Activated CD8-positive, alpha-beta memory T cell treated with anti-CD3 and anti-CD28 coated beads for 24 hours (primary cell): ENCODE data around the gene DISP2.

Experiments
- DNase-seq: peaks from one replicate; pipeline ENCODE4 v3.0.0-alpha.2; 2020

The DISP2 gene

DNA sequence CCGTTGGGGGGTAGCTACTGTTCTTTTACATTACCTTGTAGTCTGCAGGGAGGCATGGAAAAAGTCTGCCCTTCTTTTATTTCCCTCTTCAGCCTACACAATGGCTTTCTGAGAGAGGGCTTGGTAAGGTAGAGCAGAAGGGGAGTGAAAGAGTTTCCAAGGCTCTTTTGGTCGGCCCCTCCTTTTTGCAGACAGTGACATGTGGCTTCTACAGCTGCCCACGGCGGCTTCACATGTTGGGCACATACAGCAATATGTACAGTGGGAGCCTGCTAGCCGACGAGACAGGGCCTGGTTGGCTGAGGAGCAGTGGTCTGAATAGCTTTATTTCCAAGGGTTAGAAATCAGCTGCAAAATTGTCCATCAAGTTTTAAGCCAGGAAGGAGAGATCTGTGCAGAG lies 30.6 kb upstream of the DISP2 start:
- DNase-seq, result no peak

DNA sequence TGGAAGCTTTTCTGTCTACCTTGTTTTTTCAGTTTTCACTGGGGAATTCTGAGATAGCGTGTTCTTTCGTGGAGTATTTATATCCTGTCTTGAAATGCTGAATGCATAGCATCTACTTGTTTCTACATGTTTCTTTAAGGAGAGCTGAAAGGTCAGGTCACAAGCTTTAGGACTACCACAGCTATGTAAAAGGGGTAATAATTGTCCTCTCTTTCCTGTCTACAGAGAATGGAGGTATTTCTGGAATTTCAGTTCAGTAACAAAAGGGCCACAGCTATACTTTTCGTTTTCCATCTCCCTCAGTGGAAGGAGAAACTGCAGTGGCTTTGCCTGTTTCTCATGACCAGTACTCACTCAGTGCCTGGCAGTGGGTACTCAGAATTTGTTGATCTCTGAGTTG lies 29.8 kb upstream of the DISP2 start:
- DNase-seq, result no peak

DNA sequence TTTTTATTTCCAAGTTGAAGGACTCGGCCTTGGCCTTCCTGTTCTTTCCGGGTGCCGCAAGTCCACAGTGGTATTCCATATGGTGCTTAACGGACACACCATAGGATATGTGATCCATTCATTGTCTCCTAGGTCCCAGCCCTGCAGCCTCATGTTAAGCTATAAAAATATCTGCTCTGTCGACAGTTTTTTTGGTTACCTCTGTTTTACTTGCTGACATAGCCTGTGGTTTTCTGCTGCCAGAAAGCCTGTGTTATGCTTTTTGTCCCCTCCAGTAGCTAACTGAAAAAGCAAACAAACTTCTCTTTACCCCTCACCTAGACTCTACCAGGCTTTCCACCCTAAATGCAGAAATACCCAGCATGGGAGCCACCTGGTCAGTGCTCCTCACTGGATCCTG lies 29.3 kb upstream of the DISP2 start:
- DNase-seq, result no peak

DNA sequence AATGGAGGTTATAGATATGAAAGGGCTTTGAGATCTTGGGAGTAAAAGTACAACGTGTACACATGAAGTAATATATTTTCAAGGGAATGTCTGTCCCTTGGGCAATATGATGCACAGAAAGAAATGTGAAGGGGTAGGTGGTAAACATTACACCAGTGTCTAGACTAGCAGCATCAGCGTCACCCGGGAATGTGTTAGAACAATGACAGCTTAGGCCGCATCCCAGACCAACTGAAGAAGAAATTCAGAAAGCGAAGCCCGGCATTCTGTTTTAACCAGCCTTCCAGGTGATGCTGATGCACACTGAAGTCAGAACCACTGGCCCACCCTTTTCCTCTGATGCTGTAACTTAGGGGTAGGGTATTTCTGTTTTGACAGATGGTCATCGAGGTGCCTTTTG lies 28.2 kb upstream of the DISP2 start:
- no peak for DNase-seq

- no peak for DNase-seq
These were observed 27.6 kb upstream of the DISP2 start for GRCh38 chr15:40330368-40330836.

DNA sequence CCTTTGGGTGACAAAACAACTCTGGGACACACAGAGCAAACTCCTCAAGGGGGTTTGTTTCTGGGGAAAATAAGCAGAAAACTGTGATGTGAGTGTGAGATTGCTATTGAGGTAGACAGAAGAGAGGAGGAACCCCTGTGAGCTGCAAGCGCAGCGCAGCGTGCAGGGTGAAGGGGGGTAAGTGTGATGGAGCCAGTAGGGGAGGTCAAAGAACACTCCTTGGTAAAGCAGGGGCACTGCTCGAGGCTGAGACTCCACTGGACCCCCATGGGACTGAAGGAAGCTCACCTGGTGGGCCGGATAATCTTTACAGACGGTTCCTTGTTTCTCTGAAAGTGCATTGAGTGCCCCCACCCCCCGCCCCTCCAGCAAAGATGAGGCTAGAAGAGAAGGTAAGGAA lies 27.0 kb upstream of the DISP2 start:
- no peak for DNase-seq

GRCh38 chr15:40331637-40332036 lies 26.4 kb upstream of the DISP2 start:
- no peak for DNase-seq

DNA sequence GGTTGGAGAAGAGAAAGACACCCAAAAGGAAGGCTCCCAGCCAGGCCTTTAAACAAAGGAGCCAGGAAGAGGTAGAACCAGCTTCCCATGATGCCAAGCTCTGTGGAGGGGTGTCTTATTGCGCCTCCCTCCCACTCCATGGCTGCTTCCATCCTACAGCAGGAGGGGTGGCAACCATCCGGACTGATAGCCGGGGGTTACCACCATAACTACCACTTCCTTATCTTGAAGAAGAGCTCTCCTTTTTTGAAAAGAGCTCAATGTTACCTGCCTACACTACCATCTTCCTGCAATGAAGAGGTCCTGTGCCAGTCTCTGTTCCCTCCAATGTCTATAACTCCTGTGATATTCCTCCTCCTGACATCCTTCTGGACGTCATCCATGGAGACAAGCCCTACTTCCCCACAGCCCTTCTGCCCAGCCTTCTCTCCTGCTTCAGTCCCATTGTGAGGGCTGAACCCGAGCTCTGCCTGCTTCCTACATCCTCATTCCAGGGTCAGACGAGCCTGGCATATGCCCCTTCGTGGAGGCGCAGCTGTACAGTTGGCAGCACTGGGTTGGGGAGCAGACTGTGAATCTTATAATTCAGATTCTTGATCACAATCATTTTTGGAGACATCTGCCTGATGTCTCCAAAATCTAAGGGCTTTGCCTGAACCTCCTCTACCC lies 25.8 kb upstream of the DISP2 start:
- DNase-seq, result no peak

DNA sequence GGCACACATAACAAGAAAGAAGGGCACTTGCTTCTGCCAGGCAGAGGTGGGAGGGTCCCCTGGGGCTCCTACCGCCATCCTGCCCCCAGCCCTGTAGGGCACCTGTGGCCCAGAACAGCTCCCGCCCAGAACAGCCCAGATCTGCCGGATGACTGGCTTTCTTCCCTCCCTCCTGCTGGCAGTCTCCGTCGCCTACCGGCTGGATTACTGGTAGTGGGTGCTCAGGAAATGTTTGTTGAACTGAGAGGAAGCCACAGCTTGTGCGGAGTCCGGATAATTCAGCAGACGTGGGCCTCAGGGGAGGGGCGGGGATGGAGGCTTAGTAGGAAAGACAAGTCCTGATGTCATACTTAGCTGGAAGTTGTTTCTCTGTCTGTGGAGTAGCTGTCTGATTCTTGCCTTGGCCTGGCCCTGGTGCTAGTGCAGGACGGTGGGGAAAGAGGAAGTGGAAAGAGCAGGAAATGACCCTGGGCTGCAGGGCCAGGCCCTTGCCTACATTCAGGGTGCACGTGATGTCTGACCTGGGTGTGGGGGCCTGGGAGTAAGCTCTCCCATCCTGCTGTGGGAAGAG lies 24.0 kb upstream of the DISP2 start:
- no peak for DNase-seq

- no peak for DNase-seq
These were observed 23.5 kb upstream of the DISP2 start for GRCh38 chr15:40334541-40334940.

DNA sequence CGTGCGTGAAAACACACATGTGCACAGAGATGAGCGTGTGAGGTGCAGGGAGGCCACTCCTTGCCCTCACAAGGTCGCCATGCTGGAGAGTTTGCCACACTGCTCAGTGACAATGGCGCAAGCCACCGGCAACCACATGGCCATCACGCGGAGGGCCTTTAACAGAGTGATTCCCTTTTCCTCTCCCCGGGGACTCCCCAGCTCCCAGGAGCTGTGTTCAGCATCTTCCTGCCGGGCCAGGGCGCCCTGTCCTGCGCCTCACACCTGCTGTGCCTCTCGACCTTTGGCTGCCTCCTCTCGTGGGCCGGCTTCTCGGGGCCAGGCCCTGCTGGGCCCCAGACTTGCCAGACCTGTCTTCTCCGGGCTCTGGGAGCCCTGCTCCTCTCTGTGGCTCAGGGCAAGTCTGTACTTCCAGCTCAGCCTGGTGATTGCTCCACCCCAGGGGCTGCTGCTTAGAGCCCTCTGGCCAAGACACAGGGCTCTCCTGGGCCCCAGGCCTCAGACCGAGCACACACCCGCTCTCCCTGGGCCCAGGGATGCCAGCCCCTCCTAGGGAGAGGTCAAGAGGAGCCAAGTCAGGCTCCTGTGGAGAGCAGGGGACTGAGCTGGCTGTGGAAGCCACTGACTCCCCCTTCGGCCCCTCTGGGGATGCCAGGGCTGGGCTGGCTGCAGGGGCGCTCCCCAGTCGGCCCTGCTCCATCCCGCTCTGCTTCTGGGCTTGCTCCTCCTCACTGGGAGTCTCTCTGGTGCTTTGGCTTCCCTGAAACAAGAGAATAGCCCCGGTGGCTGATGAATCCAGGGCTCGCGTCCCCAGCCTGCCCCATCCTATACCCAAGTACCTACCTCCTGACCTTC lies 22.9 kb upstream of the DISP2 start:
- DNase-seq, result no peak

GRCh38 chr15:40335938-40336743 lies 21.9 kb upstream of the DISP2 start:
- DNase-seq, result no peak

- DNase-seq, result no peak
These were observed 21.3 kb upstream of the DISP2 start for GRCh38 chr15:40336744-40337122.

DNA sequence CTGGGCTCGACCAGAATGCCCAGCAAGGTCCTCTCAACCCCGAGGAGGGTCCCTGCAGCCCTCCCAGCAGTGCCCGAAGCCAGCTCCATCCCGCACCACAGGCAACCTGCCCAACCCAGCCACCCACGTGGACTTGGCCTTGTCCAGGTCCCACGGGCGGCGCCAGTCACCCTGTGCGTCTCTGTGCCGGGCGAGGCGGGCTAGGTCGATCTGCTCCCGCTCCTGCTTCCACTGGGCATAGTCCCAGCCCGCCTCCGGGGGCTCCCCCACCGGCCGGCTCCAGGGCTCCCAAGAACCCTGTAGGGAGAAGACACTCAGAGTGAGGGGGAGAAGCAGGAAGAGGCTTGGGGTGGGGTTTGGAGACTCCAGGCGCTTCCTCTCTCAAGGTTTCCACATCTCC lies 20.4 kb upstream of the DISP2 start:
- no peak for DNase-seq

- DNase-seq, result peak; percentile 89
These were observed 19.9 kb upstream of the DISP2 start for GRCh38 chr15:40338041-40338657.

DNA sequence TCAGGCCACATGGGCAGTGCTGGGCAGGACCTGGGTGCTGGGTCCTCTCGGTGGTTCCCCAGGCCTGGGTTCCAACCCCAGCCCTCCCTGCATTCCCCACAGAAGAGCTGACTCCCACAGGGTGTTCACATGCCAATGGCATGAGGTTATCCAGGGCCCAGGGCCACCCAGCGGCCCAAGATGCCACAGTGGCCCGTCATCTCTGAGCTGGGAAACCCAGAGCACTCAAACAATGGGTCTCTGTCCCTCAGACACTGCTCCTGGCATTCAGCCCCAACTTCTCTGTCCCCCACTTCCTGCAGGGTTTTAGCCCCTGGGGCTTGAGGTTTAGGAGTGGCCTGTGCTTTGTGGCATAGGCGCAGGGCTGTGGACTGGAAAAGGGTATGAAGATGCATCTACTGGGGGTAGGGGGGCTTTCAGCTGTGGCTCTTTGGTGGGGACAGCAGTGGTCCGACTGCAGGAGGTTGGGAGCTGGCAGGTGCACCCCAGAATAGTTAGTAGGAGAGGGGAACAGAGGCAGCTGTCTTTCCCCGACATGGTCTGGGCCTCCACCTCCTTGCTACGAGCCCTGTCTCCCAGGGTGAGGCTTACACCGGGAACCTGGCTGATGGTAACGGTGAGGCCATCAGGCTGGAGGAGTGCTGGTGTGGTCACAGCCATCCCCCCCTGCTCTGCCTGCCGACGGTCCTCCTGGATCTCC lies 18.9 kb upstream of the DISP2 start:
- DNase-seq, result no peak

GRCh38 chr15:40339621-40339945 lies 18.4 kb upstream of the DISP2 start:
- DNase-seq, result no peak

GRCh38 chr15:40340038-40340739 lies 17.8 kb upstream of the DISP2 start:
- no peak for DNase-seq

DNA sequence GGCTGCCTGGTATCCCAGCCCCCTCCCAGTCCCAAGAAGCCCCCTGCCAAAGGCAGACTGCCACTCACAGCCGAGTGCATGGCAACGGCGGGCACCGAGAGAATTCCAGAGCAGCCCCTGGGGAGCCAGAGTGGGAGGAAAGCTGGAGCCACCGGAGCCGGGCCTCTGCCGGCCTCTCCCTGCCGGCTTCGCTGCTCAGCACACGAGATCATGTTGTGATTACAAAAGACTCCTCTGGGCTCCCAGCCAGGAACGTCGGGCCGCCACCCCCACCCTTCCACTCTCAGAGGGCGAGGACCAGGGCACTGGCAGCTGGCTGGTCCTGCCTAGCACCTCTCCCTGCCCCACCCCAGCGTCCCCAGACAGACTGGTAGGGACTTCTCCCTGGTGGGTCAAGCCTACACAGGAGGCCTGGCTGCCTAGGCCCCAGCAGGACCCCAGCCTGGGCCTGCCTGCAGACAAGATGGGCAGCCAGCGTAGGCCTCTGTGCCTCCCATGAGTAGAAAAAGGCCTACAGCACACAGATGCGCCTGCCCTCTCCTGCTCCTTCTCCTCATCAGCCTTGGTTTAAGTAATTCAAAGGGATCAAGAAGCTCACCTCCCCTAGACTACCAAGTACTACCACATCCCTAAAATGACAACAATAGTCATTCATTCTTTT lies 17.1 kb upstream of the DISP2 start, which contains the start of gene CCDC9B:
TSS of gene CCDC9B (minus strand) at position 200 of the 661 bp plus-strand sequence. CDS start at position 80, 120 bp downstream.
- DNase-seq, result no peak

DNA sequence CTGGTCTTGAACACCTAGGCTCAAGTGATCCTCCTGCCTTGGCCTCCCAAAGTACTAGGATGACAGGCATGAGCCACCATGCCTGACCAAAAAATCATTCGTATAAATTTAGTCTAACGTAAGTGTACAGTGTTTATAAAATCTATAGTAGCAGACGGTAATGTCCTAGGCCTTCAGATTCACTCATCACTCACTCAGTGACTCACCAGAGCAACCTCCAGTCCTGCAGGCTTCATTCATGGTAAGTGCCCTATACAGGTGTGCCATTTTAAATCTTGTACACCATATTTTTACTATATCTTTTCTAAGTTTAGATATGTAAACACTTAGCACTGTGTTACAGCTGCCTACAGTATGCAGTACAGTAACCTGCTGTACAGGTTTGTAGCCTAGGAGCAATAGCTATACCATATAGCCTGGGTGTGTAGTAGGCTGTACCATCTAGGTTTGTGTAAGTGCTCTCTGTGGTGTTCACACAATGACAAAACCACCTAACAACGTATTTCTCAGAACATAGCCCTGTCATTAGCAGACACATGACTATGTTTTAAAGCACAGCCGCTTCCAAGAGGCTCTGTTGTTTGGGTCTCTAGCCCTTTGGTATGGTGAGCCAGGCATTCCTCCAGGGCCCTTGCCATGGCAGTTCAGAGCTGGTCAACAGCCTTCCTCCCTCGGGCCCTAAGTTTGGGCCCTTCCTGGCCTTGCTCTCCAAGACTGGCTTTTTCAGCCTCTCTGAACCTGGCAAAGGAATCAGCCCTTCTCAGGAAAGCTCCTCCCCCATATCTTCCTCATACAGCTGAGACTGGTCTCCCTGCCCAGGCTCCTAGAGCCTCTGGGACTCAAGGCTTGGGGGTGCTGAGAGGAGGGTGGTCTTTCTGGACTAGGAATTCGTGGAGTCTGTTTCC lies 15.4 kb upstream of the DISP2 start:
- no peak for DNase-seq
